SH-SY5Y (cell line): Measurements from ENCODE around the gene UBE2E3.

Experiments used
- GATA2 ChIP-seq: IDR thresholded peaks from 2 replicates; pipeline ENCODE4 v1.6.1; 2011; ENCODE audit warnings: mild to moderate bottlenecking, low read depth, low read length
- GATA3 ChIP-seq: IDR thresholded peaks from 2 replicates; pipeline ENCODE4 v1.6.1; 2011; ENCODE audit warnings: low read depth, mild to moderate bottlenecking, low read length, moderate library complexity

- no peak for TF ChIP-seq GATA2
- TF ChIP-seq GATA3 = no peak
Measured at GRCh38 chr2:180953550-180953949, 26.9 kb upstream of the UBE2E3 start.
